HG03521 (cell line): ENCODE results near the gene OPCML.

Source experiments
- ATAC-seq: cut with Tn5 transposase; IDR thresholded peaks from one replicate; pipeline ENCODE4 v1.9.1; 2021; ENCODE audit warnings: mild to moderate bottlenecking, moderate library complexity; ENCODE audit not compliant: unreplicated experiment

OPCML gene

GRCh38 chr11:132610216-132610615, 922.1 kb downstream of the OPCML start:
- no peak for ATAC-seq

GRCh38 chr11:132607575-132607974, 924.7 kb downstream of the OPCML start:
- ATAC-seq: no peak

DNA sequence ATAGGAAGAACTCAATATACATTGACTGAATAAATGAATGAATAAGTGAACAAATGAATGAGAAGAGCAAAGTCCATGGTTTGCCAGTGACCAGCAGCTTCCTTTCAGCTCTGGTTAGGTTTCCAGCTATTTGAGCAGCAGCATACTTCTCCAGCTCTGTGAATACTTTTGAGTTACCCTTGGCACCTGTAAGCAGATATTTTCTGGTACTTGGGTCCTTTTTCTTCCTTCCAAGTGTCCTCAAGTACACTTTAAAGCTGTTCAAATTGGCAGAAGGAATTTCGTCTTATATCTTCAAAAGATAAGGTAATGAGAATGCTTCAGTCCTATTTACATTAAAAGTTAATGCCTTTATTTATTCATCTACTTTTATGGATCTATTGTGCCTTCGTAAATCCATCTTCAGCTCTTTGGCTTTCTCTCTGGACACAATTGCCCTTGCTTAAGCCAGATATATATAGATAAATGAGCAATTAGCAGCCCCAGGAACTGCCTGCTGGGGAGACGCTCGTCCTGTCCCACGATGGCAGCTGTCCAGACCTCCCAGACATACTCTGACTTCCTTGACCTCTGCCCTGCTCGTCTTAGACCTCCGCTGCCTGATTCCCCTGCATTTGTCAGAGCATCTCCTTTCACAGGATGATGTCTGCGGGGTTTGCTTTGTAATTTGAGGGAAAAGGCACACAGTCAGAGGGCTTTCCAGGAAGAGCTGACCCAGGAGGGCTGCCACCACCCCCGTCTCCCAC, 926.3 kb downstream of the OPCML start:
- no peak for ATAC-seq

GRCh38 chr11:132604431-132604830, 927.9 kb downstream of the OPCML start:
- no peak for ATAC-seq

DNA sequence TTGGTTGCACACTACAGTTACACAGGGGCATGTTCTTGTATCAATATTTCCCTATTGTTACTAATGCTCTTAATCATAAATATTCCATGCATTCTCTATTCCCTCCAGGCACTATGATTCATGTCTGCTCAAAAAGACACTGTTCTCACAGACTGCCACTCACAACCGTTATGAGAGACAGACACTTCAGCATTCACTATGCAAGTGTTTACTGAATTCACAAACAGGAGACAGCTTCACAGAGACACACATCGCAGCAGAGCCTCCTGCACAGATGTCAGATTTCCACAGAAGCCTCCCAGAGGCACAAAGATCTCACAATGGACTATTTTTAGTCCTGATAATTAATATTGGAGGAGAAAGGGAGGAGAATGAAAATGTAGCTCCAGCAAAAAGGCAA, 930.4 kb downstream of the OPCML start:
- ATAC-seq: no peak

DNA sequence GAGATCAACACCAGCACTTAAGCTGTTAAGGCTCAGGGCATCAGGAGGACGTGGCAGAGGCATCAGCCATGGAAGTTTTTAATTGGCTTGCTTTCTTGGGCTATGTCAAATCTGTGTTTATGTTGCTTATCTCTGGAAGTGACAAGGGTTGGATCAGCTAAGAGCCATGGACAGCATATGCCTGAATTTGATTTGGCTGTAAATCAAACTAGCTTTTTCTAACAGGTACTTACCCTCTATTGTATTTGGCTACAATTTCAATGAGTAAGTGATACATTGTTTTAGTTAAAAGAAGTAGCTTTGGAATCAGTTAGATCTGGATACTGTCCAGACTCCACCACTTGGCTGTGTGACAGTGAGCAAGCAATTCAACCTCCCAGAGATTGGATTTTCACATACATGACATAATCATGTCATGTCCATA, 936.6 kb downstream of the OPCML start:
- no peak for ATAC-seq

GRCh38 chr11:132595246-132595645, 937.1 kb downstream of the OPCML start:
- ATAC-seq: no peak

GRCh38 chr11:132590986-132591385, 941.3 kb downstream of the OPCML start:
- ATAC-seq: no peak

DNA sequence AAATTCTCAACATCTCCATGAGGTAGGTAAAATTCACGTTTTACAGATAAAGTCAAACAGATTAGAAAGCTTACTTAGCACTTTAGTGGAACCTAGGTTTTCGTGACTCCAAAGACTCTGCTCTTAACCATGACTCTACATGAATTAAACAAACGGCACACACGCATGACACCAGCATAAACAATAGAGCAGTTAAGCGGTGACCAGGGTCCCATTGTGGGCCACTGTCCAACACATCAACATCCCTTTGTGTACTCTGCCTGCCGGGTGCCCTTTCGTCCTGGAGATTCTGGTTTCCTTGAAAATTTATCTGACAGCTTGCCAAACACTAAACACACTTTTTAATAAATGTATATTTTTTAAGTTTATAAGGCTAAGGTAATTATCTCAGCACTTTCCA, 941.7 kb downstream of the OPCML start:
- no peak for ATAC-seq

DNA sequence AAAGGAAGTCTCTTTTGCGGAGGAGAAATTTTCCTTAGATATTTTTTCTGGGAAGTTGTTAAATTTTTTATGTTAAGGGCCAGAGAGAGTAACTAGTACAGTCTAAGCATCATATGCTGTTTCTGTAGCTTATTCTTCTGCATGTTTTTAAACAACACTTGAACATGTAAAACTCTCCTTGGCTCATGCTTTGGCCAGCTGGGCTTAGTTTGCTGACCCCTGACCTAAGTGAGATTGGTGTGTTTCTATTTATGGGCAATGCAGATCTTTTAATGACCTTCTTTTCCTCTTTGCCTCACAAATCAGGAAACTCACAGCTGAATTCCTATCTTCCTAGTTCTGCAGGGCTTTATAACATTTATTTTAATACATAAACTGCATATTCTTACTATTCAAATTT, 942.5 kb downstream of the OPCML start:
- ATAC-seq: no peak

DNA sequence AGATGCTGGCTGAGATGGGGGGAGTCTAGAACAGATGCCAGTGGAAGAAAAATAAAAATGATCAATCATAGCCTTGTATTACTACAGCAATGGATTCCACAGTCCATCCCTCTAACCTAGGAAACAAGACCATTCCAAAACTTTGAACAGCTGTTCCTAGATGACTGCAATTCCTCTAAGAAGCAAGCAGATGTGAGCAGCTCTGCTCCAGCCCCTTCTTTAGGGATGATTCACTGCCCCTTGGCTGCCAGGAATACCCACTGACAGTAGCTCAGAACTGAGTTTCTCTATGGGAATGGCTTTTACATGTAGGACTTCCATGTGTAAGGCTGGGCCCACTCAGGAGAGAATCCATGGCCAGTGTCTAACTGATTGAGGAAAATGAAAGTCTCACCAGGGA, 943.9 kb downstream of the OPCML start:
- ATAC-seq: no peak

- ATAC-seq: no peak
Measured at GRCh38 chr11:132587716-132588115, 944.6 kb downstream of the OPCML start.

GRCh38 chr11:132586801-132587200, 945.5 kb downstream of the OPCML start:
- ATAC-seq: no peak

DNA sequence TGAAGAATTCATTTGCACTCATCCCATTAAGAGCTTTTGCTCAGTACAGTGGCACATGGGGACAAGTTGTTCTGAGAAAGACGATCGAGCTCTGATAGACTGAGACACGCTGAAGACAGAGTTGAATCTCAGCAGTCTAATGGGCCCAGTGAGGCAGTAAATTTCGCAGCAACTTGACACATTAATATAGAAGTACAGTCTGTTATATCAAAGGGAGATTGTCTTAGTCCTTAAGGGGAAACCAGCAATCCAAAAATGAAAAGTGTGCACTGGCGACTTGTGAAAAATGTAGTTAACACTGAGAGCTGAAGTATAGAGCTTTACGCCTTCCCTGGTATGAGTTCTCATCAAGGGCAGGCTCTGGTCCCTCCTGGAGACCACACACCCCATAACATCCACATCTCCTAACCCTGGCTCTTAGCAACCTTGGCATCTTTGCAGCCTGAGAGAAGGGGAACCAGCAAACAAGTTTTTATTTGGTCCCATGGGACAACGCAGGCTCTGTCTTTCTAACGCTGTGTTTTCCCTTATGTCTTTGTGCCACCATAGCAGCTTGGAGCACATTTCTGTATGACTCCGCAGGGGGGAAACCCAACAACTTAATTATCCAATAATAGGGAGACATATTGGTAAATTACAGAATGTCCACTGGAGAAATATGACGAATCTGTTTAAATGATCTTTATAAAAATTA, 952.5 kb downstream of the OPCML start:
- no peak for ATAC-seq

DNA sequence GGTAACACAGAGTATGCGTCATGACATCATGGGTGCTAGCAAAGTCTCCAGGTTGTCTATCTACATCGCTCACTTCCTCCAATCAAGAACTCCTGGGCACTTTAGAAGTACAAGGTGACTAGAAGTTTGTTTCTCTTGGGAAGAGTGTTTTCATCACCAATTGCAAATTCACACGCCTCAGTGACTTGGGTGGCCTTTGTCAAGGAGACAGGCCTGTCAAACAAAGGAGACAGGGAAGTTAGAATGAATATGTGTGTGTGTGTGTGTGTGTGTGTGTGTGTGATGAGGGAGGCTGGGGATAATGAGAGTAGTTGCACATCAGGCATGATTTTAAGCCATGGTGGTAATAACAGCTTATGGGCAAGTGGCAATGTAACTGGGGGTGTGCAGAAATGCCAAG, 953.2 kb downstream of the OPCML start:
- no peak for ATAC-seq

DNA sequence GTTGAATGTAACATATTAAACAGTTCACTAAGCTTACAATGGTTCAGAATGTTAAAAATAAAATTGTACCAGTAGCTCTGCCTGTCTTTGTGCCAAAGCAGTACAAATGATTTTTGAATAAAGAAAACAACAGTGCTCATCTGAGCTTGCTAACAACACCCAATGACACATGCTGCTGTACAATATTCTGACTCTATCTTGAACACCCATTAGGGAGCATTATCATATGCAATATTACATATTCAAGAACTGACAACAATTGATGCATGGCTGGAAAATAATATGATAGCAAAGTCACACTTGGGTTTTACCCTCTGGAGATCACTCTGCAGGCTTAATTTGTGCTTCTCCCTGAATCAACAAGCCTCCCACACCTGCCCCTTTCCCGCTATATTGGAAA, 953.7 kb downstream of the OPCML start:
- no peak for ATAC-seq

DNA sequence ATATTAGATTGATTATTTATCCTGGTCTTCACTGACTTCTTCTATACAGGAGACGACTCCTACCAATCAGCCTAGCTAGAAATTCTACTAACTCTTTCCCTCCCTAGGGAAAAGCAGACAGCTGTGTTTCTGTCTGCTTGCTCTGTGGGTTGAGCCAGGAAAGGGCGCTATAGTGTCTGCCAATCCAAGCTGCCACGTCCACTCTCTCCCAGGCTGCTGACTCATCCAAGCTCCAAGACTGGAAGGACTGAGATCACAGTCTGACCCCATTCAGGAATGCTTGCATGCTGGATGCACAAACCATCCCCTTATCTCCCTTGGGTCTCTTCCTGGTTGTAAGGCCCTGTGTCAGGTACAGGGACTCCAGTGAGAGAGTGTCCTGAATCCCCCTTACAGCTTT, 955.6 kb downstream of the OPCML start:
- ATAC-seq: no peak

- ATAC-seq: no peak
Measured at GRCh38 chr11:132564091-132564885, 968.0 kb downstream of the OPCML start.

GRCh38 chr11:132563050-132563449, 969.3 kb downstream of the OPCML start:
- ATAC-seq: no peak

DNA sequence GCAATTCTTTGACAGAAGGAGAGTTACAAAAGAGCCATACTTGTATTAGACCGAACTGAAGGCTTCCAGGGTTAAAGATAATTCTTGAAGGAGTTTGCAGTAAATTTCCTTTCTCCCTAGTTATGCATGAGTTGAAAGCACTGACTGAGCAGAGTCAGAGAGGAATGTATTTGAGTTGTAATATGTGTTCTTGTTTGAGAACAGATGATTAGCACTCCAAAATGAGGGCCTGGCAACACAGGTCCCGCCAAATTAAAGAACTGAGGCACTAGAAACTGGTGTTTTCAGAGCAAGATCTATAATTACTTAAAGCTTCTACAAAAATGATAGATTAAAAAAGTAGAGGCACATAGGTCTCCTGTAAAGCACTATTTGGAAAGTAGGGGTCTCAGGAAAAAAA, 970.4 kb downstream of the OPCML start:
- ATAC-seq: no peak

GRCh38 chr11:132559331-132560036, 972.8 kb downstream of the OPCML start:
- ATAC-seq: no peak
